GM13976 (cell line): ENCODE data around the gene RERE.

Experiments used
- DNase-seq: peaks from one replicate; pipeline ENCODE4 v3.0.0; 2012; ENCODE audit warnings: low spot score
- in situ Hi-C: fragments of 300-500 bp; cut with MboI; formaldehyde crosslinking; loops from one replicate; pipeline ENCODE4 v1.12.0; 2022; ENCODE audit warnings: low sequenced_read_pairs, mixed read lengths, inconsistent platforms; ENCODE audit not compliant: unreplicated experiment
- TF ChIP-seq, protein P1 (sequence below): IDR thresholded peaks from 2 replicates; pipeline ENCODE4 v1.5.1; 2012; ENCODE audit warnings: borderline replicate concordance, mild to moderate bottlenecking; ENCODE audit not compliant: insufficient read depth; ENCODE audit errors: extremely low read depth, missing control alignments, control extremely low read depth

Gene RERE

DNA sequence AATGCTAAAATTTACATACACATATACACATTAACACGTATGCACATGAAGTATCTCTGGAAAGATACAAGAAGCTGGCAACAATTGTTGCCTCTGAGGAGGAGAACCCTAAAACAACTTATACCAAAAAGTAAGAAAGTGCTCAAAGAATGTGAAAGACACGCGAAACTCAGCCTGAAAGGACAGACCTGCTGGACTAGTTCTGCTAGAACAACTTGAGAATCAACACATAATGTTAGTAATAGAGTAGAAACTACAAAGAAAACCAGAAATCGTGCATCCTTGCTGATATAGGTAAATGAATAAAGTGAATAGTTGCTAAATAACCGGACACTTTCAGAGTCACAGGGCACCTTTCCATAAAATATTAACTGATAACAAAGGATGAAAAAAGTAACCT lies 242.5 kb downstream of the RERE start:
- no peak for DNase-seq
- in situ Hi-C loops = no loop called here
- TF ChIP-seq, protein P1, sequence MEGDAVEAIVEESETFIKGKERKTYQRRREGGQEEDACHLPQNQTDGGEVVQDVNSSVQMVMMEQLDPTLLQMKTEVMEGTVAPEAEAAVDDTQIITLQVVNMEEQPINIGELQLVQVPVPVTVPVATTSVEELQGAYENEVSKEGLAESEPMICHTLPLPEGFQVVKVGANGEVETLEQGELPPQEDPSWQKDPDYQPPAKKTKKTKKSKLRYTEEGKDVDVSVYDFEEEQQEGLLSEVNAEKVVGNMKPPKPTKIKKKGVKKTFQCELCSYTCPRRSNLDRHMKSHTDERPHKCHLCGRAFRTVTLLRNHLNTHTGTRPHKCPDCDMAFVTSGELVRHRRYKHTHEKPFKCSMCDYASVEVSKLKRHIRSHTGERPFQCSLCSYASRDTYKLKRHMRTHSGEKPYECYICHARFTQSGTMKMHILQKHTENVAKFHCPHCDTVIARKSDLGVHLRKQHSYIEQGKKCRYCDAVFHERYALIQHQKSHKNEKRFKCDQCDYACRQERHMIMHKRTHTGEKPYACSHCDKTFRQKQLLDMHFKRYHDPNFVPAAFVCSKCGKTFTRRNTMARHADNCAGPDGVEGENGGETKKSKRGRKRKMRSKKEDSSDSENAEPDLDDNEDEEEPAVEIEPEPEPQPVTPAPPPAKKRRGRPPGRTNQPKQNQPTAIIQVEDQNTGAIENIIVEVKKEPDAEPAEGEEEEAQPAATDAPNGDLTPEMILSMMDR = no peak

GRCh38 chr1:8572106-8572505 lies 245.3 kb downstream of the RERE start:
- DNase-seq = no peak
- TF ChIP-seq, protein P1 = no peak
- in situ Hi-C loops = no loop called here

DNA sequence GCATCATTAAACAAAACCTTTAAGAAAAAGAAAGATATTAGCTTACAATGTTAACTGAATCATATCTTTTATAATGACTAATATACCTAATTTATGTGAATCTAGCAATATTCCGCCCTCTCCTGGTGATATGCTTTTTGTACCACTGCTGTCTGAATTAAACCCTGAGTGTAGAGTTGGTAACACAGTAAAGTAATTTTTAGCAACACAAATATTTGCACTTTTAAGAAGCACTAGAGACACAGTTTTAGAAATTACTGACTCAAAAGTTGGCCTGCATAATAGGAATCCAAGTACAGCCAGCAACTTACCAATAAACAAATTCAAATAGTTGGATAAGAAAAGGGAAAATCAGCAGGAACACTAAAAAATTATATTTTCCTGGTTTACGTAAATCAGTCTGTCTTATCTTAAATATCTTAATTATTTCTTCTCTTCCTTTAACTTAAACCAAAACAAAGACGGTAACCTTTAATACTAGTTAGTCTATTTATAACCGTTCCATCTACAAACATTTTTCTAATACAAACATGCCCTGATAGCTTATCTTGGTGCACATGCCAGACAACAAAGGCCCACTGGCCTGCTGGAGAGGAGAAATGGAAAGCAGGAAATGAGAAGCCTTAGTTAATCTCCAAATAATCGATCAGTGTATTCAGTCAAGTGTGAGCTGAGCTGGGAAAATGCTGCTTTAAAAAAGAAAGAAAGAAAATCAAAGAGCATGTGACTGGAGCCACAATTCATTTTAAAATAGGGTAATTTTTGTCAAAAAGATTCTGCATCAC lies 246.0 kb downstream of the RERE start:
- DNase-seq = no peak
- in situ Hi-C loops = no loop called here
- TF ChIP-seq, protein P1 = no peak

GRCh38 chr1:8570465-8570864 lies 247.0 kb downstream of the RERE start:
- in situ Hi-C loops = no loop called here
- no peak for DNase-seq
- TF ChIP-seq, protein P1 = no peak

GRCh38 chr1:8569242-8569641 lies 248.2 kb downstream of the RERE start:
- in situ Hi-C loops = loop anchor here (10.0 kb wide), 1 partner anchor 286 kb away; no protein-coding TSS in a partner anchor
- no peak for DNase-seq
- TF ChIP-seq, protein P1 = no peak

DNA sequence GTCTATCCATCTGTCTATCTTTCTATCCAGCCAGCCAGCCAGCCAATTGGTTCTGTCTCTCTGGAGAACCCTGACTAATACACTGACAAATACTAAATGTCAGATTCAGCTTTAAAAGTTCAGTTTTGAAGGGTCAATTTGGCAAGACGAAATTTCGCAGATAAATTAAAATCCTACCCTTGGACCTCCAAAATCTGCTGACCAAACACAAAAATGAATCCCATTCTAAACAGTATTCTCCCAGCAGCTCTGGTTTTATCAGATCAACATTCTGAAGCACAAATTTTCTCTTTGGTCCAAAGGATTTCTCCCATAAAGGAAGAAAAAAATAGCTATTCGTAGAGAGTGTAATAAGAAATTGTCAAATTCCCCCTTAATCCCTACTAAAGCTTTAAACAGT lies 248.6 kb downstream of the RERE start:
- no peak for DNase-seq
- TF ChIP-seq, protein P1 = no peak
- in situ Hi-C loops = loop anchor here (10.0 kb wide), 1 partner anchor 286 kb away; no protein-coding TSS in a partner anchor
